ENCODE measurements around the gene FSIP1. TPM values are rescaled to one million over a fixed set of nuclear protein-coding genes. Genes with fewer than 3 reads are reported as not detected.
"Not testable (repeated sequence)": the region's sequence is repeated elsewhere in the genome, so short reads cannot be mapped to it uniquely, and the experiment has no call there.

FSIP1 gene
- total RNA-seq: 14.7 TPM

DNA sequence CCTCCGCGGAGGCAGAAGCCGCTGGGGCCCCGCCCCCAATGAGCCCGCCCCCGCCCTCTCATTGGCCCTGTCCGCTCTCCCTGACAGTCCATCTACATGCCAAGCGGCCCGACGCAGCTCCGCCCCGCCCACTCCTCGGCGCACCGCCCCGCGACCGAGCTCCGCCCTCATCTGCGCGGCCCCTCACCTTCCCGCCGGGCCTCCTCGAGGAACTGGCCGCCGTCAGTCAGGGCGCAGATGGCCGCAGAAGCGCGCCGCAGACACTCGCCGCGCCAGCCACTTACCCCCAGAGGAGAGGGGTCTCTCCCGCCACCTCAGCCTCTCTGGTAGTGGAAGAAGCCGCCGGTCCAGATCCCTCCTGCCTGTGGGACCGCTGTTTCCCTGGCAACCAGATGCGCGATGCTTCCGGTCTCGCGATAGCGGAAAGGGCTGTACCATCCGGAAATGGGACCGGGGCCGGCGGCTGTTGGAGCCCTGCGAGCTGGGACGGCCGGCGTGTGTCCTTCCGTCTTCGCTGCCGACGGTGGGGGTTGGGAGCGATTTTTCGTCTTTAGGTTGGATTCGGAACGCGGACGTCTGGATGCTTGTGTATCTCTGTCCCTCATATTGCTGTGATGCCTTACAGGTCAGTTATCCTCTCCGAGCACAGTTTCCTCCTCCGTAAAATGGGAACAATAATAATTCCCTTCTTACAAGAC is at the start of gene FSIP1:
Gene FSIP1 (minus strand): TSS at position 401 of the 698 bp plus-strand sequence. CDS start 6,317 bp downstream, outside the sequence.
- DNase-seq: peak; percentile 96

DNA sequence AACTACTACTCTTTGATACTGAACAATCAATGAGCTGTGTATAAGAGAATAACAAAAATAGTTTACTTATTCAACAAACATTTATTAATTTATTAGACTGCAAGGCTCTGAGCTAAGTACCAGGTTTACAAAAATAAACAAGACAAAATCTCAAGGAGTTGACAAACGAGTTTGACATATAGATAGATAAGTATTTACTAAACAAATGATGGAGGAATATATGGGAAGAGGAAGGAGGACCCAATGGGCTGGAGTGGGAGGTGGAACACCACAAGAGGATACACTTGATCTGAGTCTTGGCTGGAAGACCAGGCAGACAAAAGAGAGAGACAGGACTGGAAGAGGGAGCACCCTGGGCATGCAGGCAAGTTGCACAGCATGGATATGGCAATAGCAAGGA is 47.5 kb upstream of the FSIP1 start:
- DNase-seq: no peak

DNA sequence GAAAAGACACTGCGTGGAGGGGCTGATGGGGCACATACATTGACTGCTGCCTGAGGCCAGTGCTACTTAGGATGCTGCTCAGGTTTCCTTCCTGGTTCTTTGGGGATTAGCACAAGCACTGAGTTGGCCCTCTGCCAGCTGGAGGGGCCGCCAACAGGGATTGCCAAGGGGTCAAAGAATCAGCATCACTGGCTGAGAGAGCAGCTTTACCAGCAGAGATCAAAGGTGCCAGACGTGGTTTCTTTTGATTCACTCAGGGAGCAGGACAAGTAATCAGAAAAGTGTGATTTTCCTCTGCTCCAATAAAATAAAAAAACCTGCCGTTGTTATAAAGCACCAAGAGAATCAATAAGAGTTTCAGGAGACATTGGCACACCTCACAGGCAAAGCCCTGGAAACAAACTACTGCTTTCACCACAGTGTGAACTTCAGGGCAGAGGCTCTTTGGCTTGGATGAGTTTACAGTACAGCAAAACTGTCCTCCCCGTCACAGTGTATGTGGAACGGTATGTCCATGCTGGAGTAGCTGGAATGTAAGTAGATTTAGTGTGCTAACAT is 45.8 kb upstream of the FSIP1 start:
- DNase-seq: no peak

DNA sequence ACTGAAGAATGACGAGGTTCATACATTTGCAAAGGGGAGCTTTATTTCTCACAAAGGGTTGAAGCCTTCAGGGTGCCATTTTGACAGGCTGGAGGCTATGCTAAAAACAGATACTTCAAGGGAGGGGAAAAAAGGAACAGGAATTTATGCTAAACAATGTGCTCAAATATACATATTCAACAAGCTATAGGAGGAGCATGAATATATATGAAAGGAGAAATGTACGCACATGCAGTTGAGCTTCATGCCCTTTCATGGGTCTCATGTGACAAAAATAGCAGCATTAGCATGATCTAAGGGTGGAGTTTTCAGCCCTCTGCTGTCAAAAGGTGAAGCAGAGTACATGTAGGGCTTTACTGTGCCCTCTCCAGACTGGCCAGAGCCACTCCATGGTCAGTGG is 44.3 kb upstream of the FSIP1 start:
- no peak for DNase-seq

DNA sequence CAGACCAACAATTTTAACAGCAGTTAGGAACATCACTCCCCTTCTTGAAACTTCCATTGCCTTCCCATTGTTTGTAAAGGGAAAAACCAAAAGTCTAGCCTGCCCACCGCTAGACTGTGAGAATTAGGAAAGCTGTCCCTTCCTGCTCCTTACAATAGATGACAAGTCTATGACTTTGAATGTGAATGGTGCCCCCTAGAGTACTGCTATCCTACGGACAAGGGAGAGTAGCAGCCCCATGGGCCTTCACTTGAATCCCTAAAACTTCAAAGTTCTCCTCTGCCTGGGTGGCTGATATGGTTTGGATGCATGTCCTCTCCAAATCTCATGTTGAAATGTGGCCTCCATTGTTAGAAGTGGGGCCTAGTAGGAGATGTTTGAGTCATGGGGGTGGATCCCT is 41.0 kb upstream of the FSIP1 start:
- no peak for DNase-seq

DNA sequence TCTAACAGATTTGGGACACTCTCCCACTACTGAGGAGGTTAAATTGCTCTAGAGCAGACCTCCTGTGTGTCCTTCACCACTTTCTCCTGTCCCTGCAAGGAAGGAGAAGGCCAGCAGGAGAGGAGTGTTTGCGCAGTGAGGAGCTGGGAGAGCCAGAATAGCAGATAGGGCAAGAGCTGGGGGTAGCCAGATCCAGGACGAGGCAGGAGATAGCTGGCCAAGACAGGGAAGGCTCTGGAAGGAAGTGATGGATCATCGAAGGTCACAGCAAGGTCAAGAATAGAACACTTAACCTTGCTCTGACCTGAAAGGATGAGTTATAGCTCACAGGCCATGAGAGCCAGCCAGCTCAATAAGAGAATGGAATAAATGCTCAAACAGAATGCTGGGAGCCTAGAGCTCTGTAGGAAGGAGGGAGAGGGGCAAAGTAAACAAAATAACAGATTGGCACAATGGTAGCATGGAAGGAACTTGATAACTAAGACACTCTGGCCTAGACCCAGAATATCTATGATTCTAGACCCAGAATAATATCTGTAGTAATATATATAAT is 37.5 kb upstream of the FSIP1 start:
- no peak for DNase-seq

DNA sequence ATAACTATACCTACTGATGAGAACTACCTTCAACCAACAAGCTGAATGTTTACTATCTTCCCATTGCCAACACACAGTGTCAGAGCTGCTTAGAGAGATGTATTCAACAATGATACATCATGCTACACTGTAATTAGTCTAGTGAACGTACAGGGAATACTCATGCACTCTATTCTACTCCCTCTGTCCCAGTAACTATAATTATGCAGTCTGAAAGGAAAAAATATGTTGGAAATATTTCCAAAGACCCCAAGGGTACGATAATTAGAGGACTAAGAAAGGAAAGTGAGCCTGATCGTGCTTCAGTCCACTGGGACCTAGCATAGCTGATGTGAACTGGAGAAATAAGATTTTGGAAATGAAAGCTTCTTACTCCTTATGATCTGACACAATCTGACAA is 36.9 kb upstream of the FSIP1 start:
- no peak for DNase-seq

DNA sequence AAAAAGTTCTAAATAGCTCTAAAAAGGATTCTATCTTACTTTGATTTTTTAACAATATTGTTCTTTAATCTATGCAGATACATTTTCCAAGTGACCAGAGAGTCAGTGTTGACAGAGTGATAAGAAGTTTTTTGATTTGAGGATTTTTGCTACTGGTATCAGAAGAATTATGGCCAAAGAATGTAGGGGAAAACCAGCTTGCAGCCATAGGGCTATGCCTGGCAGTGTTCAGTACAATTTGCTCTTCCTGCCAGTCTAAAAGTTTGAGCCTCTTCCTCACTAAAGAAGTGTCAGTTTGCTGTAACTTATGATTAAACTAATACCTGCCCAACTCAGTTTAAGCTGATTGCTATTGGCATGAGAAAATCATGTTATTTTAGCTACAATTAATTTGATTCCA is 35.3 kb upstream of the FSIP1 start:
- DNase-seq: no peak

DNA sequence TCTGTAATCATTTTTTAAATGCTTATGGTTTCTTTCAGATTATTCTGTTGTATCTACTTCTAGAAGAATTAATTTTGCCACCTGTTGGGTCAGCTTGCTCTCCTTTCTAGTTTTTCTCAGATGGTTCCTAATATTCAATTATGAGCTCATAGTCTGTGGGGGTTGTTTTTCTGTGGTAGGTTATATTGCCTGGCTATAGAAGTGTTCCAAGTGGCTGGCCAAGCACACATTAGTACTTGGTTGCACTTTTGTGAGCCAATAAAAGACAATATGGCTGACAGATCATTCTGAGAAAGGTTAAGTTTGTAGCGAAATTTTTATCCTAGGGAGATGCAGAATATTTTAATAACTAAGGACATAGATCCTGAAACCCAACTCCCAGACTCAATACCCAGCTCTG is 31.8 kb upstream of the FSIP1 start:
- no peak for DNase-seq

DNA sequence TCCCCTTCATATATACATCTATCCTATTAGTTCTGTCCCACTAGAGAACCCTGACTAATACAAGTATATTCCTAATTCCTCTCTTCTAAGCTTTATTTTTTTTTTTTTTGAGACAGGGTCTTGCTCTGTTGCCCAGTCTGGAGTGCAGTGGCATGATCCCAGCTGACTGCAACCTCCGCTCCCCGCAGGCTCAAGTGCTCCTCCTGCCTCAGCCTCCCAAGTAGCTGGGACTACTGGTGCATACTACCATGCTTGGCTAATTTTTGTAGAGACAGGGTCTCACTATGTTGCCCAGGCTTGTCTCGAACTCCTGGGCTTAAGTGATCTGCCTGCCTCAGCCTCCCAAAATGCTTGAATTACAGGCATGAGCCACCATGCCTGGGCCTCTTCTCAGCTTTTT is 30.0 kb upstream of the FSIP1 start:
- DNase-seq: not testable (repeated sequence)

DNA sequence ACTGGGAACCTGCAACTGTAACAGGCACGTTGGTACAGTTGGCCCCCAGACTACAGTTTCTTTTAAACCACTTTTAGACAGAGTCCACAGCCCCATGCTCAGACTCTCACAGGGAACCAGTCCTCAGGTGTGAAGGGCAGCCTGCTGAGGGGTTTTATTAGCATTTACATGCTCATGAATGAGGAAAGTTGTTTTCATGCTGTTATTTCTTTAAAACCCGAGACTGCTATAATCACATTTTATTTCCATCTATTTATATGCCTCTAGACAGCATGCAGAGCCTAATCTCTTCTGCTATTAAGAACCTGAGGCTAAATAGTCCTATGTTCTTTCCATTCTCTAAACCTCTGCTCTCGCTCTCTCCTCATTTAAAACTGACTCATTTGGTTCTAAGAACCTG is 26.3 kb upstream of the FSIP1 start:
- no peak for DNase-seq

DNA sequence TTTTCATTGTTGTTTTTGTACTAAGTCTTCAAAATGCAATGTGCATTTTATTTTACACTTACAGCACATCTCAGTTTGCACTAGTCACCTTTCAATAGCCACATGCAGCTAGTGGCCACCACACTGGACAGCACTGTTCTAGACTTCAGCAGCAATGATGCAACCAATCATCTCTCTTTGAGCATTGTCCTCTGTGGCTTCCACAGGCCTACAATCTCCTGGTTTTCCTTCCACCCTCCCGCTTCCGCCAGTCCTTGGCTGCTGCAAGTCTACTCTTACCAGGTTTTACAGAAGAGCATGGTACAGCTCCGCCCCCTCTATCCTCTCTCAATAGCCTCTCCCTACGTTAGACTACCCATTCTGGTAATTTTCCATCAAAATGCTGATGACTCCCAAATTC is 25.1 kb upstream of the FSIP1 start:
- DNase-seq: no peak

DNA sequence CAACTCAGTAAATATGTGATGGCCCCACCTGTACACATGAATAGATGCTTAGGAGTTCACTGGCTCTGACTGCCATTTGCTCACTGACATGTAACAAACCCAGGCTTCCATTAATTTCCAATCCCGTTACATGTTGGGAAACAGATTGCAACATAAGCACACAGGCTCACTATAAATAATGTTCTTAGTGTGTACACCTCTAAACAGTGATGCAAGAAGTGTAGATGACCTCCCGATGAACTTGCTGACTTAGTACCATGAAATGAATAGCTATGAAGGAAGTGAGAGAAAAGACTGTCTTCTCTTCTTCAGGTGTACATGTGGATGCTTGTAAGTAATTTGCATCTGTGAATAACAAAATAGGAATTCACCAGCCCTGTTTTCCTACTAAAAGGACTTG is 21.4 kb upstream of the FSIP1 start:
- no peak for DNase-seq

DNA sequence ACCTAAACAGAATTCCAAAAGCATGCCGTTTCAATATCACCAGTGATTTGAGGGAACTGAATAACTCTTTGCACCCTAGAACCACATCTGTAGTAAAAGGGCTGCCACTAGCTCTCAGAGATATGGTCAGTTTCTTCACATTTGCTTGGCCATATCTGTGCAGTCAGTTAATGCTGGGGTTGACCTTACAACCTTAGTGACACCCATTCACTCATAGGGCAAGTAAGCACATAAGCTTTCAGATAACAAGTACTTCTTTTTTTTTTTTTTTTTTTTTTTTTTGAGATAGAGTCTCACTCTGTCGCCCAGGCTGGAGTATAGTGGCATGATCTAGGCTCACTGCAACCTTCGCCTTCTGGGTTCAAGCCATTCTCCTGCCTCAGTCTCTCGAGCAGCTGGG is 20.4 kb upstream of the FSIP1 start:
- DNase-seq: no peak

DNA sequence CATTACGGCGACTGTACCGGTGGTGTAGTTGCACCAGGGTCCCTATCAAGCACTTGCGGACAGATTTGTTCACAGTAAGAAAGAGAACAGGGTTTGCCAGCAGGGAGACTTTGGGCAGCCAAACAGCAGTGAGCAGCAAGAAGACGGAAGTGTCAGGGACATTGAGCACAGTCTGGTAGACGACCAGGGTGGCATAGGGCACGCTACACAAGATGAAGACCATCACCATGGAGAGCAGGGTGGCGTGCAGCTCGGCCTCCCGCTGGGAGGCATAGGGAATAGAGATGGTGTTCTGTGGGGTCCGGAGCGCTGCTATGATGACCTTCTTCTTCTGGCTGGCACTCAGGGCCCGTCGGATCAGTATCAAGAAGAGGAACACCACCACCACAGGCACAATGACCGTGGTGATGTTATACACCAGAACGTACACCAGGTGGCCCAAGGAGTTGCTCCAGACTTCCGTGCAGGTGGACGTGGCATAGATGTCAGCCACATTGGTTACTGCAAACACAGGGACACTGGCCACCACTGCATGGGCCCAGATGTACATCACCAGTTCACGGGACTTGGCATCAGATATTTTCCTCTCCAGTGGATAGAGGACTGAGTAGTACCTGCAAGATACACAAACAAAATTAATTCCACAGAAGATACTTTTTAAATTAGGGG is 19.1 kb upstream of the FSIP1 start:
- DNase-seq: no peak

DNA sequence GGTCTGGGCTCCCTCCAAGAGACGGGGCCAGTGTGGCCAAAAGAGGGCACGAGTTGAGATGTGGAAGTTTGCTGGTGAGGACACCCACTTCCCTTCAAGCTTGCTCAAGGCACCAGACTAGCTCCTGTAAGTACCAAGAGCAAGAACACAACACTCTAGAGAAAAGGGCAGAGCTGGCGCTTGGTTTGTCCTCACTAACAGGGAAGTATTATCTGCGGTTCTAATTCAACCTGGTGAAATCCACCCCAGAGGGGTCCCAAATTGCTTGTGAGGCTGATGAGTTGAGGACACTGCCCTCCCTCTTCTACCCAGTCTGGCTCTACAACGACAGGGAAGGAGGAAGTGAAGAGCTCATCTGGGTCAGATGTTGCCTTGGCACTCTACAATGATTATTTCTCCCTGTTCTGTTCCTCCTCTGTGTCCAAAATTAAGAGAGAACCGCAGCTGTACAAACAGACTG is 16.9 kb upstream of the FSIP1 start:
- no peak for DNase-seq

DNA sequence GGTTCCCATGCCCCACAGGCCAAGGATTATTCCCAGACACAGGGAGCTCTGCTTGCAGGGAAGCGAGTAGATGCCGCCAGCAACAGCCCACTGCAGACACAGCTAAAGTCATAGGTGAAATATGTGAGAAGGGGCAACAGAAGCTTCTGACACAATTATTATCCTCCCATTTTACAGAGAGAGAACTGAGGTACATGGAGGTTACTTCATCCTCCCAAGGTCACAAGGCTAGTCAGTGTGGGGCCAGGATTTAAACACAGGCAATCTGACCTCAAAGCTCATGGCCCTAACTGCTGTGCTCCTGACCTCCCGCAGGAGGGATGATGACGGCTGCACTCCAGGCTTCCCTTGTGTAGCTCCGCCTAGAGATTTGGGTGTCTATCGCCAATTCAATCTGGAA is 15.7 kb upstream of the FSIP1 start:
- DNase-seq: no peak

DNA sequence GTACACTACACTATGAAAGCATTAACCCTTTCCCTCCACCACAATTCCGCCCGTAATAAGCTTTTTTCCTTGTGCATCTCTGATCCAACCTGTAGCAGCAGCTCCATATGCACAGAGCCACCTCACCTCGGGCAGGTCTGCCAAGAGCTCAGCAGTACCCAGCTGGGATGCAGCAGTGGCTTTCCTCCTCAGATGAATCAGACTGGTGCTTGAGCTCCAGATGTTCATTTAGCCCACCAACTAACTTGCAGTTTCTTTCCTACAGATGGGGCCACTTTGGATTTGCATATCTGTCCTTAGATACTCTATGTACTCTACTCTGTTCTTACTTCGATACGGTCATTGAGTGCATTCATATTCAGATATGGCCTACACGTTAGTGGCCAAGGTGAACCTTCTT is 14.8 kb upstream of the FSIP1 start:
- no peak for DNase-seq

DNA sequence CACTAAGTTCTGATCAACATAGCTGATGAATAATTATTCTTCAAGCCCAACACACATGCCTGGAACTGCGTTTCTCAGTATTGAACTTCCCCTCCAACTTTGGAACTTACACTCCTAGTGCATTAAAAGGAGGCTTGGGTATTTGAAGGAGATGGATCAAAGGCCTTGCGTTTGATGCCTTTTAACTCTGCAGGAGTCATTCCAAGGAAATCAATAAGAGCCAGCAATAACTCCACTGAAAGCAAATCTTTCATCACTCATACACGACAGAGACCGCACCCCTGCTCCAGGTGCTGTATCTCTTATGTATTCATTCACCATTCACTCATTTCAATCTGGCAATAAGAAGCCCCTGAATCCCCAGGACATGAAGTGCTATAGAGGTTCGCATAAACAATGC is 14.0 kb upstream of the FSIP1 start:
- DNase-seq: no peak

DNA sequence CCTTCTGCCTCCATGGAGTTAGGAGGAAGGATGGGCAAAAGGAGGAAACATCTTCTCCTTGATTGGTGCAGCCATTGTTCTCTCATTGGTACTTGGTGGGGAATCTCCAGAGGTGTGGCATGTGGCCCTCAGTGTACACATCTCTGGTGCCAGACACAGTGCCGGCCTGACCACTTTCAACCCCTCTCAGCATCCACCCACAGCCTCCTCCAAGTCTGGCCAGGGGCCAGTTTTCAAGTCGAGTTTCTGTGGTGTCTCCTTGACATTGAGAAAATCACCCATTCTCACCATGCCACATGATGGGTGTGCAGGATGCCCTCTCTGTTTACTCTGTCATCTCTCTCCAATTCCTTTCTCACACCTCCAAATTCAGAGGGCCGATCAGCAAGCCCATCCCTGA is 12.8 kb upstream of the FSIP1 start:
- DNase-seq: no peak

DNA sequence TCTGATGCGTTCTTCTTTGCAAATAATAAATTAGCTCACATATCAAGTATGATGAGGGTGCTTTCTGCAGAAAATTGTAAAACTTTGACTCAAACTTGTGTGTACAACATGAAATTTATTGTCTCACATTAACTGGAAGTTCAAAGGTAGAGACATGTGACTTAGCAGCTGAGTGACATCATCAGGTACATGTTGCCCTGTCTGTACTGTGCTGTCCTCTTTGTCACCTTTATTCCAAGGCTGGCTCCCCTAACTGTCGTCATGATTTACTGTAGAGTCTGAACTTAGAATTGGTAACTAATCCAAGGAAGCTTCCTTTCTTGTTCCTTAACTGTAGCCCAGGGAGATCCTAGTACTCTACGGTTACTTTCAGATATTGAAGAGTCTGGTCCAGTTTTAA is 12.3 kb upstream of the FSIP1 start:
- DNase-seq: no peak

DNA sequence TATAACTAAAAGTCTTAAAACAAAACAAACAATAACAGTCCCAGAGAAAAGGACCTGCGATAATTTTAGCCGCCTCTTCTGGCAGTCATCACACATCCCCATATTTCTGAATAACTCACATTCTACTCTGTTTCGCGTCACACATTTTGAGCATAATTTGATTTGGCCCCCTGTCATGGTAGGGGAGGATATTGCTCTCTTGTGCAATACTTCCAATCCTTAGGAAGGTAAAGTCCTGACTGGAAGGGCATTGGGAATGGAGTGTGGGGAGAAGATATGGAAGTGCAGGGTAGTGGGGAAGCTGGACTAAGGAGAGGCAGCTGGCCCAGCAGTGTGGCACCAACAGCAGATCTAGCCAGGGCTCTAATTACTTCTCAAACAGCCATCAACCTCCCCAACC is 11.3 kb upstream of the FSIP1 start:
- DNase-seq: no peak

DNA sequence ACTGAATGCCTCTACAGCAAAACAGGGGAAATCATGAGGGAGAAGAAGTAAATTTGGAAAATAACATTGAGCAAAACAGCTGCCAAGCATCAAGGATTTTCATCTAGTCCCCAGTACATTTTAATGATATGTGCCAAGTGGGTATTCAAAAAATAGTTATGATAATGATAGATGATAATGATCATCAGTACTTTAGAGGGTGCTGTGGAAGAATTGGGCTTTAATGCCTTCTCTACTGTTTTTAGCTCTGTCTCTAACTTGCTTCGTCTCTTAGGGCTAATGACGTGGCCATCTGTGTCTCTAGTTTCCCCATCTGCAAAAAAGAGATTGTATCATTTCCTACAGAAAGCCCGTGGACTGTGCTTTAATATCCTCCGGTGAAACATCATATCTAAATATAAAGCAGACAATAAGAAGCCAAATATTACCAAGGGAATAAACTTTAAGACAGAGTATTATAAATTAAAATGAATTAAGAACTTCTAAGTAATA is 10.2 kb upstream of the FSIP1 start:
- DNase-seq: no peak
